ENCODE results near the gene AFAP1.

AFAP1 gene

GRCh38 chr4:7902101-7902553 lies 37.5 kb downstream of the AFAP1 start:
- H3K9me3 ChIP-seq (ENCODE audit: control extremely low read depth in 1 of 5, control insufficient read depth in 4 of 5, insufficient read depth in 2 of 5, low read depth in 1 of 5, low read length in 4 of 5), result no peaks in the 10 kb centered on the region
- H3K27ac ChIP-seq (ENCODE audit: insufficient read depth in 1 of 2, low read depth in 1 of 2, low read length in 2 of 2, poor library complexity in 1 of 2, severe bottlenecking in 2 of 2), result no peak overlapping the region
- ChIA-PET POLR2A (interaction anchor here (0.6 kb wide), 1 partner anchor 11 kb away, joined by 3 read pairs; no protein-coding TSS in a partner anchor), CTCF (no interaction called here)
- no peak overlapping the region for H3K4me3 ChIP-seq (ENCODE audit: control insufficient read depth in 1 of 7, extremely low read depth in 1 of 7, insufficient read depth in 4 of 7, low read depth in 2 of 7, low read length in 6 of 7)
- peaks cover 10 to 85% (median 26%) of the 10 kb centered on the region in 5 experiments for H3K27me3 ChIP-seq (replicated peaks in 2 of 5; ENCODE audit: control insufficient read depth in 4 of 5, insufficient read depth in 5 of 5, low read length in 4 of 5)
- H3K36me3 ChIP-seq (ENCODE audit: control insufficient read depth in 4 of 4, insufficient read depth in 4 of 4, low read length in 3 of 4), result no peaks in the 10 kb centered on the region
- 53% methylated on average over 5 of the region's 7 CpGs for WGBS (ENCODE audit: insufficient coverage)
- DNase-seq, result no peak
- H3K4me1 ChIP-seq (ENCODE audit: control extremely low read depth in 1 of 4, control insufficient read depth in 4 of 4, insufficient read depth in 4 of 4, low read length in 3 of 4), result no peaks in the 10 kb centered on the region

GRCh38 chr4:7901311-7901885 lies 38.3 kb downstream of the AFAP1 start:
- Histone ChIP-seq H3K9me3 (ENCODE audit: control extremely low read depth in 1 of 5, control insufficient read depth in 4 of 5, insufficient read depth in 2 of 5, low read depth in 1 of 5, low read length in 4 of 5) (no peaks in the 10 kb centered on the region), H3K4me1 (ENCODE audit: control extremely low read depth in 1 of 4, control insufficient read depth in 4 of 4, insufficient read depth in 4 of 4, low read length in 3 of 4) (no peaks in the 10 kb centered on the region), H3K4me3 (ENCODE audit: control insufficient read depth in 1 of 7, extremely low read depth in 1 of 7, insufficient read depth in 4 of 7, low read depth in 2 of 7, low read length in 6 of 7) (no peak overlapping the region), H3K36me3 (ENCODE audit: control insufficient read depth in 4 of 4, insufficient read depth in 4 of 4, low read length in 3 of 4) (no peaks in the 10 kb centered on the region), H3K27ac (ENCODE audit: insufficient read depth in 1 of 2, low read depth in 1 of 2, low read length in 2 of 2, poor library complexity in 1 of 2, severe bottlenecking in 2 of 2) (no peak overlapping the region), H3K27me3 (replicated peaks in 2 of 5; ENCODE audit: control insufficient read depth in 4 of 5, insufficient read depth in 5 of 5, low read length in 4 of 5) (peaks cover 10 to 83% (median 30%) of the 10 kb centered on the region in 5 experiments)
- no peak for DNase-seq
- POLR2A ChIA-PET, result no interaction called here
- WGBS (ENCODE audit: insufficient coverage), result 70% methylated on average over 11 of the region's 13 CpGs
- CTCF ChIA-PET, result no interaction called here

- ChIA-PET CTCF (no interaction called here), POLR2A (no interaction called here)
- Histone ChIP-seq H3K4me1 (ENCODE audit: control extremely low read depth in 1 of 4, control insufficient read depth in 4 of 4, insufficient read depth in 4 of 4, low read length in 3 of 4) (no peaks in the 10 kb centered on the region), H3K27ac (ENCODE audit: insufficient read depth in 1 of 2, low read depth in 1 of 2, low read length in 2 of 2, poor library complexity in 1 of 2, severe bottlenecking in 2 of 2) (no peak overlapping the region), H3K27me3 (replicated peaks in 2 of 5; ENCODE audit: control insufficient read depth in 4 of 5, insufficient read depth in 5 of 5, low read length in 4 of 5) (peaks cover 10 to 78% (median 25%) of the 10 kb centered on the region in 5 experiments), H3K4me3 (ENCODE audit: control insufficient read depth in 1 of 7, extremely low read depth in 1 of 7, insufficient read depth in 4 of 7, low read depth in 2 of 7, low read length in 6 of 7) (no peak overlapping the region), H3K9me3 (ENCODE audit: control extremely low read depth in 1 of 5, control insufficient read depth in 4 of 5, insufficient read depth in 2 of 5, low read depth in 1 of 5, low read length in 4 of 5) (no peaks in the 10 kb centered on the region), H3K36me3 (ENCODE audit: control insufficient read depth in 4 of 4, insufficient read depth in 4 of 4, low read length in 3 of 4) (no peaks in the 10 kb centered on the region)
- no peak for DNase-seq
- WGBS (ENCODE audit: insufficient coverage), result 66% methylated on average over 7 of the region's 9 CpGs
These were observed 39.2 kb downstream of the AFAP1 start for GRCh38 chr4:7900334-7900909.

- Histone ChIP-seq H3K9me3 (ENCODE audit: control extremely low read depth in 1 of 5, control insufficient read depth in 4 of 5, insufficient read depth in 2 of 5, low read depth in 1 of 5, low read length in 4 of 5) (no peaks in the 10 kb centered on the region), H3K36me3 (ENCODE audit: control insufficient read depth in 4 of 4, insufficient read depth in 4 of 4, low read length in 3 of 4) (no peaks in the 10 kb centered on the region), H3K27ac (ENCODE audit: insufficient read depth in 1 of 2, low read depth in 1 of 2, low read length in 2 of 2, poor library complexity in 1 of 2, severe bottlenecking in 2 of 2) (no peak overlapping the region), H3K27me3 (replicated peaks in 2 of 5; ENCODE audit: control insufficient read depth in 4 of 5, insufficient read depth in 5 of 5, low read length in 4 of 5) (peaks cover 10 to 74% (median 25%) of the 10 kb centered on the region in 5 experiments), H3K4me1 (ENCODE audit: control extremely low read depth in 1 of 4, control insufficient read depth in 4 of 4, insufficient read depth in 4 of 4, low read length in 3 of 4) (no peaks in the 10 kb centered on the region), H3K4me3 (ENCODE audit: control insufficient read depth in 1 of 7, extremely low read depth in 1 of 7, insufficient read depth in 4 of 7, low read depth in 2 of 7, low read length in 6 of 7) (no peak overlapping the region)
- ChIA-PET CTCF (no interaction called here), POLR2A (no interaction called here)
- DNase-seq, result no peak
- WGBS (ENCODE audit: insufficient coverage), result 63% methylated on average over 7 of the region's 9 CpGs
These were observed 40.3 kb downstream of the AFAP1 start for GRCh38 chr4:7899184-7899869.

- Histone ChIP-seq H3K4me3 (ENCODE audit: control insufficient read depth in 1 of 7, extremely low read depth in 1 of 7, insufficient read depth in 4 of 7, low read depth in 2 of 7, low read length in 6 of 7) (no peak overlapping the region), H3K27me3 (replicated peaks in 2 of 5; ENCODE audit: control insufficient read depth in 4 of 5, insufficient read depth in 5 of 5, low read length in 4 of 5) (peaks cover 9 to 79% (median 22%) of the 10 kb centered on the region in 5 experiments), H3K4me1 (ENCODE audit: control extremely low read depth in 1 of 4, control insufficient read depth in 4 of 4, insufficient read depth in 4 of 4, low read length in 3 of 4) (no peaks in the 10 kb centered on the region), H3K27ac (ENCODE audit: insufficient read depth in 1 of 2, low read depth in 1 of 2, low read length in 2 of 2, poor library complexity in 1 of 2, severe bottlenecking in 2 of 2) (no peak overlapping the region), H3K36me3 (ENCODE audit: control insufficient read depth in 4 of 4, insufficient read depth in 4 of 4, low read length in 3 of 4) (no peaks in the 10 kb centered on the region), H3K9me3 (ENCODE audit: control extremely low read depth in 1 of 5, control insufficient read depth in 4 of 5, insufficient read depth in 2 of 5, low read depth in 1 of 5, low read length in 4 of 5) (no peaks in the 10 kb centered on the region)
- CTCF ChIA-PET, result no interaction called here
- POLR2A ChIA-PET, result no interaction called here
- WGBS (ENCODE audit: insufficient coverage), result no CpG with 5 or more reads among the region's 4 CpGs
- DNase-seq, result no peak
These were observed 41.3 kb downstream of the AFAP1 start for GRCh38 chr4:7898385-7898784.

- no peak overlapping the region for H3K4me3 ChIP-seq (ENCODE audit: control insufficient read depth in 1 of 7, extremely low read depth in 1 of 7, insufficient read depth in 4 of 7, low read depth in 2 of 7, low read length in 6 of 7)
- no peak overlapping the region for H3K27ac ChIP-seq (ENCODE audit: insufficient read depth in 1 of 2, low read depth in 1 of 2, low read length in 2 of 2, poor library complexity in 1 of 2, severe bottlenecking in 2 of 2)
- WGBS (ENCODE audit: insufficient coverage), result 97% methylated on average over 7 of the region's 7 CpGs
- peaks cover 9 to 73% (median 20%) of the 10 kb centered on the region in 5 experiments for H3K27me3 ChIP-seq (replicated peaks in 2 of 5; ENCODE audit: control insufficient read depth in 4 of 5, insufficient read depth in 5 of 5, low read length in 4 of 5)
- ChIA-PET CTCF (no interaction called here), POLR2A (no interaction called here)
- no peak for DNase-seq
- no peaks in the 10 kb centered on the region for H3K4me1 ChIP-seq (ENCODE audit: control extremely low read depth in 1 of 4, control insufficient read depth in 4 of 4, insufficient read depth in 4 of 4, low read length in 3 of 4)
- H3K9me3 ChIP-seq (ENCODE audit: control extremely low read depth in 1 of 5, control insufficient read depth in 4 of 5, insufficient read depth in 2 of 5, low read depth in 1 of 5, low read length in 4 of 5), result no peaks in the 10 kb centered on the region
- H3K36me3 ChIP-seq (ENCODE audit: control insufficient read depth in 4 of 4, insufficient read depth in 4 of 4, low read length in 3 of 4), result no peaks in the 10 kb centered on the region
These were observed 41.9 kb downstream of the AFAP1 start for GRCh38 chr4:7897811-7898210.

- no peaks in the 10 kb centered on the region for H3K4me1 ChIP-seq (ENCODE audit: control extremely low read depth in 1 of 4, control insufficient read depth in 4 of 4, insufficient read depth in 4 of 4, low read length in 3 of 4)
- no peak overlapping the region for H3K27ac ChIP-seq (ENCODE audit: insufficient read depth in 1 of 2, low read depth in 1 of 2, low read length in 2 of 2, poor library complexity in 1 of 2, severe bottlenecking in 2 of 2)
- H3K27me3 ChIP-seq (replicated peaks in 2 of 5; ENCODE audit: control insufficient read depth in 4 of 5, insufficient read depth in 5 of 5, low read length in 4 of 5), result peaks cover 2 to 60% (median 5%) of the 10 kb centered on the region in 5 experiments
- 80% methylated on average over 13 of the region's 15 CpGs for WGBS (ENCODE audit: insufficient coverage)
- peaks cover 0 to under 1% (median 0%) of the 10 kb centered on the region in 5 experiments for H3K9me3 ChIP-seq (ENCODE audit: control extremely low read depth in 1 of 5, control insufficient read depth in 4 of 5, insufficient read depth in 2 of 5, low read depth in 1 of 5, low read length in 4 of 5)
- H3K36me3 ChIP-seq (ENCODE audit: control insufficient read depth in 4 of 4, insufficient read depth in 4 of 4, low read length in 3 of 4), result no peaks in the 10 kb centered on the region
- no peak overlapping the region for H3K4me3 ChIP-seq (ENCODE audit: control insufficient read depth in 1 of 7, extremely low read depth in 1 of 7, insufficient read depth in 4 of 7, low read depth in 2 of 7, low read length in 6 of 7)
- ChIA-PET CTCF (no interaction called here), POLR2A (no interaction called here)
- no peak for DNase-seq
These were observed 44.9 kb downstream of the AFAP1 start for GRCh38 chr4:7894677-7895181.
